ENCODE results near the gene BBX. TPM values are rescaled to one million over a fixed set of nuclear protein-coding genes. Genes with fewer than 3 reads are reported as not detected.

BBX gene
- total and polyA plus RNA-seq, 2 of the 13 experiments (the other 11 are each of a cell fraction or from before 2014, with no cell fraction given) = 13.7 to 23.2 TPM

- no peak for TF ChIP-seq ZNF143 (CRISPR knock-in tag; IDR thresholded peaks at IDR 0.05)
- no peak for TF ChIP-seq HDAC1 (CRISPR knock-in tag; IDR thresholded peaks at IDR 0.05)
- TF ChIP-seq ELF1 (CRISPR knock-in tag; IDR thresholded peaks at IDR 0.05) = no peak
- TF ChIP-seq ZNF207 (IDR thresholded peaks at IDR 0.05; ENCODE audit: borderline replicate concordance) = no peak
- no peak for TF ChIP-seq ZNF281 (CRISPR knock-in tag; IDR thresholded peaks at IDR 0.05; ENCODE audit: borderline replicate concordance)
- no peak for TF ChIP-seq ETS1 (CRISPR knock-in tag; IDR thresholded peaks at IDR 0.05)
- TF ChIP-seq FOXO1 (CRISPR knock-in tag; IDR thresholded peaks at IDR 0.05) = no peak
- no peak for TF ChIP-seq NFE2 (CRISPR knock-in tag; IDR thresholded peaks at IDR 0.05)
- no peak for TF ChIP-seq SRY (CRISPR knock-in tag; IDR thresholded peaks at IDR 0.05)
- no peak for TF ChIP-seq ZNF251 (CRISPR knock-in tag; IDR thresholded peaks at IDR 0.05)
Measured at GRCh38 chr3:107542665-107543064, 19.9 kb downstream of the BBX start (continued).

GRCh38 chr3:107543666-107544065, 20.9 kb downstream of the BBX start:
- no peak overlapping the region for H2AFZ ChIP-seq (ENCODE audit: low read length)
- no peak overlapping the region for H3K9ac ChIP-seq (ENCODE audit: insufficient read depth, low read depth, low read length)
- CTCF ChIA-PET (ENCODE audit: low intra/inter-chr PET ratio, low total read pairs) = interaction anchor here (0.7 to 2.2 kb wide), 3 partner anchors 272 to 308 kb away, joined by 3 to 7 read pairs (median 5); no protein-coding TSS in a partner anchor
- no peak overlapping the region for H3K4me2 ChIP-seq (ENCODE audit: low read depth, low read length)
- no peak overlapping the region for H3K27ac ChIP-seq (ENCODE audit: extremely low read length, insufficient read depth, low read length)
- FAIRE-seq (no peak), DNase-seq (ENCODE audit: low spot score) (peak; percentile 12), ATAC-seq (no peak)
- no peaks in the 10 kb centered on the region for H3K27me3 ChIP-seq (ENCODE audit: control insufficient read depth in 1 of 2, insufficient read depth in 2 of 2, low read length in 2 of 2)
- peak; percentile 57 for TF ChIP-seq STAG1 (CRISPR knock-in tag; IDR thresholded peaks at IDR 0.05)
- peak; percentile 38; the same call in 1 of the 2 replicates for TF ChIP-seq CTCF (CRISPR knock-in tag; IDR thresholded peaks at IDR 0.05)
- TF ChIP-seq MYPOP (CRISPR knock-in tag; IDR thresholded peaks at IDR 0.05) = no peak
- no peak for TF ChIP-seq TBX2 (CRISPR knock-in tag; IDR thresholded peaks at IDR 0.05; ENCODE audit: borderline replicate concordance)
- peak; percentile 24; the same call in 1 of the 2 replicates for TF ChIP-seq SMC3 (IDR thresholded peaks at IDR 0.05; ENCODE audit: low read length)
- peaks cover 2% of the 10 kb centered on the region for H3K79me2 ChIP-seq (ENCODE audit: insufficient read depth, low read length)
- in situ Hi-C loops (cut with HindIII; ENCODE audit: extremely low pct_ligation_motif_present, low pct_unique_long_range_greater_than_20kb) = loop anchor here (25.0 kb wide), 1 partner anchor 306 kb away; no protein-coding TSS in a partner anchor
- intact Hi-C loops (cut with micrococcal nuclease; ENCODE audit: unreplicated experiment) = loop anchor here (1.0 to 5.0 kb wide), 4 partner anchors 111 to 307 kb away; partner anchors contain the start of gene CCDC54
- H3K9me3 ChIP-seq (ENCODE audit: low read length) = no peaks in the 10 kb centered on the region
- H3K4me1 ChIP-seq (ENCODE audit: insufficient read depth, low read length) = 0 out of 2 replicates have a peak, but pooled peaks cover 5% of the 10 kb centered on the region
- H3K36me3 ChIP-seq (replicated peaks in 1 of 2; ENCODE audit: control insufficient read depth in 1 of 2, insufficient read depth in 2 of 2, low read length in 2 of 2) = no peaks in the 10 kb centered on the region
- BruUV-seq (replicated peaks) = no TSS peak
- H3K4me3 ChIP-seq (replicated peaks in 1 of 3; ENCODE audit: insufficient read depth in 1 of 3, low read depth in 2 of 3, low read length in 3 of 3) = no peak overlapping the region
- POLR2A ChIA-PET = no interaction called here
- peaks cover 7% of the 10 kb centered on the region for H4K20me1 ChIP-seq (ENCODE audit: insufficient read depth, low read length)
- 90% methylated on average over 4 of the region's 4 CpGs for WGBS (ENCODE audit: low lambda C conversion rate)
